Uterus (tissue), 4 donors: ENCODE data around the gene ZNF439. TPM values are rescaled to one million over a fixed set of nuclear protein-coding genes. Genes with fewer than 3 reads are reported as not detected.
A peak's percentile ranks its signal among the peaks of the same experiment; 100 is the strongest.
"Not testable (repeated sequence)": the region's sequence is repeated elsewhere in the genome, so short reads cannot be mapped to it uniquely, and the experiment has no call there.

Source experiments
- DNase-seq, 2 donors: peaks; one replicate each; pipeline ENCODE4 v3.0.0-alpha.2; 2019 to 2020
- H3K27ac ChIP-seq, 2 donors: fragments of 200-600 bp; sonication (generic); 1 replicate in 1 of 2; 2 replicates in 1 of 2; pipeline ENCODE4 v1.5.1; 2016 to 2018
- H3K27me3 ChIP-seq, 2 donors: fragments of 200-600 bp; sonication (generic); one replicate each; pipeline ENCODE4 v1.5.1; 2018 to 2019; ENCODE audit warnings: control low read depth in 1 of 2
- H3K36me3 ChIP-seq, 2 donors: fragments of 200-600 bp; sonication (generic); one replicate each; pipeline ENCODE4 v1.5.1; 2019; ENCODE audit warnings: control low read depth in 1 of 2
- H3K4me1 ChIP-seq, 2 donors: fragments of 200-600 bp; sonication (generic); one replicate each; pipeline ENCODE4 v1.5.1; 2018 to 2019; ENCODE audit warnings: control low read depth in 1 of 2
- H3K4me3 ChIP-seq, 2 donors: fragments of 200-600 bp; sonication (generic); 1 replicate in 1 of 2; 2 replicates in 1 of 2; pipeline ENCODE4 v1.5.1; 2018 to 2019; ENCODE audit warnings: mild to moderate bottlenecking in 1 of 2
- H3K9me3 ChIP-seq, 2 donors: fragments of 200-600 bp; sonication (generic); one replicate each; pipeline ENCODE4 v1.5.1; 2019; ENCODE audit warnings: control low read depth in 1 of 2
- CTCF ChIP-seq, 4 experiments: fragments of 200-600 bp in 2 of 4; fragments of 450-650 bp in 2 of 4; sonication (generic) in 2 of 4; IDR thresholded peaks; one replicate each; pipeline ENCODE4 v1.5.1; 2016 to 2019; ENCODE audit warnings: antibody characterized with exemption in 4 of 4, mild to moderate bottlenecking in 2 of 4, moderate library complexity in 1 of 4
- POLR2A ChIP-seq, 2 donors: fragments of 450-650 bp; IDR thresholded peaks; one replicate each; pipeline ENCODE4 v1.6.1; 2016; ENCODE audit warnings: antibody characterized with exemption in 2 of 2, mild to moderate bottlenecking in 1 of 2, moderate library complexity in 1 of 2
- intact Hi-C: fragments of 100-400 bp; cut with DNase I; formaldehyde crosslinking; loops from one replicate; pipeline ENCODE4 v1.15.1; 2023; ENCODE audit warnings: low total_unique reads
- total RNA-seq, 4 donors: library from RNA; depleted of rRNA in 3 of 4; stranded (reverse); fragments of >200 nt in 3 of 4; gene quantifications; one replicate each; pipeline versions ENCODE4 v1.1.0 to v1.2.4, GENCODE V29; 2014 to 2023
- donor health status: DM: yes; HTN: yes; CAD: no.

The ZNF439 gene
- total RNA-seq, 4 donors from 2014 or later = 5.4 to 19.8 (median 11.0) TPM

- Histone ChIP-seq H3K9me3 (no peaks in the 10 kb centered on the region), H3K27ac (peak within 1 kb of the TSS; percentile 67 to 83), H3K36me3 (no peaks in the 10 kb centered on the region), H3K27me3 (no peaks in the 10 kb centered on the region), H3K4me3 (peak within 1 kb of the TSS; percentile 53 to 62), H3K4me1 (no peaks in the 10 kb centered on the region)
- intact Hi-C loops = no loop called here
- DNase-seq = peak; percentile 92 to 96
- TF ChIP-seq CTCF (IDR thresholded peaks at IDR 0.05) (no peak), POLR2A (IDR thresholded peaks at IDR 0.05) (peak; percentile 88)
Measured at GRCh38 chr19:11814029-11814699, 34.4 kb upstream of the ZNF439 start, which contains the start of gene ZNF440. TSS of gene ZNF440 (plus strand) at chr19:11814273. CDS start at chr19:11814448, 175 bp downstream.

DNA sequence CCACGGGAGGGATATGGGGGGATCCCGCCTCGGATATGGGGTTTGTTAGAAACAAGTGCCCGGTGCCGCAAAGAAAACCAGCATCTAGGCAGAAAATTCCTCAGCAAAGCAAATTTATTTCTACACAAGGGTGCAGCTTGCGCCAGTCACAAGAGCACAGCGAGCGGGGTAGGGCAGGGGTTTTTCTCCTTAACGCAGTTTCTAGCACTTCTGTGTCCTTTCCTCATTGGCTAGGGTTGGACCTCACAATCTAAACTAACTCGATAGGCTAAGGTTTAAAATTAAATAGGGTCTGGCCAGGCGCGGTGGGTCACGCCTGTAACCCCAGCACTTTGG, 33.9 kb upstream of the ZNF439 start:
- Histone ChIP-seq H3K4me3 (peak overlapping the region; percentile 53 to 62), H3K27me3 (no peaks in the 10 kb centered on the region), H3K4me1 (no peaks in the 10 kb centered on the region), H3K27ac (peak overlapping the region; percentile 67 to 83), H3K9me3 (no peaks in the 10 kb centered on the region), H3K36me3 (no peaks in the 10 kb centered on the region)
- intact Hi-C loops = no loop called here
- DNase-seq = no peak
- TF ChIP-seq CTCF (IDR thresholded peaks at IDR 0.05) (no peak), POLR2A (IDR thresholded peaks at IDR 0.05) (no peak)

DNA sequence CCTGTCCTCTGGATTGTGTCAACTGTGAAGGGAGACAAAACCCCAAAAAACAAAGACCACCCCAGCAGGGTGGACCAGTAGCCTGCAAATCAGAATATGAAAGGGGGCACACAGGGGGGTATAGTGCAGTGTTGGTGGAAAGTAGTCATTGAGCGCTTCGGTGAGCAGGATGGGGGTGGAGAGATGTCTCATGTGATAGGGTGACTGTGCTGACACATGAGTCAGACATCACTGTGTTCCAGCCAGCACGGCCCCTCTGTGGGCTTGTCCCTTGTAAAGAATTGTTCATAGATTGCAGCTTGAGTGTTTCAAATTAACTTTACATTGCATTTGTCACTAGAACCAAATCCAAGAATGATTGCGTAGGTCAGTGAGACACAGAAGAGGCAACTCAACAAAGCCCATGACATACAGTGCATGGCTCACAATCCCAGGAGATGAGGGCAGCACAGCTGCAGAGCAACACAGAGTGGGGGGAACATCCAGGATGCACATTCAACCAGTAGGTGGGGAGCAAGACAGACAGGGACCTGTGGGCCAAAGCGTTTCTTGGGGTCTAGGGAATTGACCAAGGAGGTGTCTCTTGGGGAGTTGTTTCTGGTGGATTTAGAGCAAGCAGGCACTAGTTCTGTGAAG, 26.9 kb upstream of the ZNF439 start:
- Histone ChIP-seq H3K36me3 (no peaks in the 10 kb centered on the region), H3K4me1 (no peaks in the 10 kb centered on the region), H3K27ac (no peak overlapping the region), H3K27me3 (no peaks in the 10 kb centered on the region), H3K9me3 (peaks cover 0 to 13% of the 10 kb centered on the region in 2 donors), H3K4me3 (no peak overlapping the region)
- TF ChIP-seq CTCF (IDR thresholded peaks at IDR 0.05) (no peak), POLR2A (IDR thresholded peaks at IDR 0.05) (no peak)
- no peak for DNase-seq
- intact Hi-C loops = no loop called here

DNA sequence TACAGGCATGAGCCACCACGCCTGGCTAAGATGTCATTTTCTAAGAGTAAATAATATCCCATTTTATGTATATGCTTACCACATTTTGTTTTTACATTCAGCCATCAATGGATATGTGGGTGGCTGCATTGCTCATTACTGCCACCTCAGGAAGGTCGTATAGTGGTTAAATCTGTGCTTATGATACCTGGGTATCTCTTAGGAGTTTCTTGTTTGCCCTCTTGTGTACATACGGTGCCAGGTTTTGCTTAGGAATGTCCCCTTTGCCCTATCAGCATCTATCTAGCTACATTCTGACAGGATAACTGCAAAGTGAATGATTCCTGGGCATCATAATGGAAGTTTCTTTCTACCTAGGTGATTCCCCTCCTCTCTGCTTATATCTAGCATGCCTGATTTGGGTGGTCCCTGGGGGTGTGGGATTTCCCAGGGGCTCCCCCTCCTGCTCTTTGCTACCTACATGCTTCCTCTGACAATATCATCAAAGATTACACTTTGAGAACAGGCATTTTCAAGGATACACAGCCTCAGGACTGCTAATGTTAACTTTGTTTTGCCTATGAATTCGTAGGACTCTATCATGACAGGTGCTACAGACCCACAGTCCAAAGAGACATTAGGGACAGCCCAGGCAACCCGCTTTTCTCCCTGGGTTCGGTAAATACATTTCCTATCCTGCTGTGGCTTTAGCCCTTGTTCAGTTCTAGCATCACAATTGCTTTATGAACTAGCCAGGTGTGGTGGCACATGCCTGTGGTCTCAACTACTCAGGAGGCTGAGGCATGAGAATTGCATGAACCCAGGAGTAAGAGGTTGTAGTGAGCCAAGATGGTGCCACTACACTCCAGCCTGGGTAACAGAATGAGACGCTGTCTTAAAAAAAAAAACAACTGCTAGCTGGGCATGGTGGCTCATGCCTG, 19.3 kb upstream of the ZNF439 start:
- H3K4me1 ChIP-seq, H3K27ac ChIP-seq, H3K36me3 ChIP-seq, H3K27me3 ChIP-seq, H3K4me3 ChIP-seq, DNase-seq, intact Hi-C loops: not testable (repeated sequence)
- H3K9me3 ChIP-seq = peaks cover 0 to 56% of the 10 kb centered on the region in 2 donors

GRCh38 chr19:11832253-11832912, 16.1 kb upstream of the ZNF439 start:
- Histone ChIP-seq H3K36me3 (no peaks in the 10 kb centered on the region), H3K4me3 (no peak overlapping the region), H3K27me3 (no peaks in the 10 kb centered on the region), H3K9me3 (peaks cover 0 to 41% of the 10 kb centered on the region in 2 donors), H3K4me1 (no peaks in the 10 kb centered on the region), H3K27ac (no peak overlapping the region)
- DNase-seq = no peak
- intact Hi-C loops = no loop called here
- TF ChIP-seq CTCF (IDR thresholded peaks at IDR 0.05) = no peak
- no peak for TF ChIP-seq POLR2A (IDR thresholded peaks at IDR 0.05)
